SHP77 (cell line): ENCODE results near the gene GGNBP2.

Experiments used
- DNase-seq, 2 experiments: peaks; one replicate each; lab custom pipeline; 2025; lab: John Stamatoyannopoulos, UW

The GGNBP2 gene

GRCh38 chr17:36514856-36515255 lies 29.9 kb upstream of the GGNBP2 start:
- DNase-seq = no peak

DNA sequence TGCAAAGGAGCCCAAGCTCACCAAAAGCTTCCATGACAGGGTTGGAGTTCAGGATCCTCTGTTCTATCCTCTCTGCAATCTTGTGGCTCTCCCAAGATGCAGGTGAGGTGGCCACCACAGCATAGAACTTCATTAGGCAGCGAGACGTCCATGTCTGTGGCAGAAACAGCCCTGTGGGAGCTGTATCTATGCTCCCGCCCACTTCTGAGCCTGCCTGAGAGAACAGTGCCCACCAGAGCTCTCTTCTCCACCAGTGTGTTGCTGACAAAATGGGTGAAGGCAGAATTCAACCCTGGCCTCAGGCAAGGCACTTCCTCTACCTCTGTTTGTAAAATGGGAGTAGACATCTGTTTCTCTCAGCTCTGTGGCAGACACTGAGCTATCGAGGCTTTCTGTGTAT lies 28.9 kb upstream of the GGNBP2 start:
- DNase-seq = no peak

DNA sequence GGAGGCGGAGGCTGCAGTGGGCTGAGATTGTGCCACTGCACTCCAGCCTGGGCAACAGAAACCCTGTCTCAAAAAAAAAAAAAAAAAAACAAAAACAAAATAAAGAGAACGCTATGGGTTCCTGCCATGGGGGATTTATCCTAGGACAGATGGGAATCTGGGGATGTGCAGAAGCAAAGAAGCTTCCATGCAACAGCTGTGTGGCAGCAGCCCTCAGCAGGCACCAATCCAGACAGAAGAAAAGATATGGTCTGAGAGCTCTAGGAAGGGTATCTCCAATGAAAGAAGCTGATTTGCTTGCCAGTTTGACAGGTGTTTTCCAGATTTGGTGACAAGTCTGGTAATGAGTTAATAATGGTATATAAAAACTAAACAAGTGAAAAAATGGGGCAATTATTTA lies 21.6 kb upstream of the GGNBP2 start:
- no peak for DNase-seq

GRCh38 chr17:36524428-36524876 lies 20.3 kb upstream of the GGNBP2 start:
- DNase-seq = no peak

DNA sequence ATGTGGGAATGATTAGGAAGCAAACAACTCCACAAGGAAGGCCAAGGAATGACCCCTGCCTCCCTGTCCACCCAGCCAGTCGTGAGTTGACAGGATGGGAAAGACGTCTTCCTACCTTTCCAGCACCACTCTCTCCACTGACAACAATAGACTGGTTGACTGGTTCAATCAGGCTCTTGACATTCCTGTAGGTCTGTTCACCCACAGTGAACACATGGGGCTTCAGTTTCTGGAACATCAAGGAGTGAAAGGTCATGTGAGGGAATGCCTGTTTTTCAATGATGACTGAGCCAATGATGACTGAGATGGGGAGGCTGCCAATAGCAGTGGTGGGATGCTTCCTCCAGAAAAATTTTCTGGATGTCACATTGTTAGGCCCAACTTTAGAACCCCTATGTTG lies 19.6 kb upstream of the GGNBP2 start:
- DNase-seq = no peak

GRCh38 chr17:36525888-36526287 lies 18.8 kb upstream of the GGNBP2 start:
- no peak for DNase-seq

DNA sequence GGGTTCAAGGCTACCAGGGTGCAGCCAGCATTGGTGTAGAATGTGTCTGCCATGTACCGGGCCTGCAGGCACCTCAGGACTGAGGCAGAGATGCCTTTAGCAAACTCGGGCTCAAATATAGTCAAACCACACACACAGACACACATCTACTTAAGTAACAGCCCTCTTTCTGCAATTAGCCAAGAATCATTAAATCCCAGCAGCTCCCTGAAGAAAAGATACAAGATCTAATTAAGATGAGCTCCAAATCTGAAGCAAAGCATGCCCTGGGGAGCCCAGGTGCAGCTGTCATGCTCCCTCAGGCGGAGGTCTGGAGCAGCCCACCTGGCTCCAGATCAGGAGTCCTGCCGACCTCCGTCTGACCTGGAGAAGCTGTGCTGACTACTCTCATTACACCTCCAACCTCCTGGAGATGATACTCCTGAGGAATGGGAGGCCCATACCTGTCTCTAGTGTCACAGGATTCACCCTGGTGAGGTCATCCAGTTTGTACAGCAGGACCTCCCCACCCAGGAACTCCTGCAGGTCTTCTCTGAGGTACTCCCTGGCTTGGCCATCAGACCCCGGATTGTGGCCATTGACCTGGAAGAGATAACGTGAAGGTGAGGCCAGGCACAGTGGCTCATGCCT lies 17.0 kb upstream of the GGNBP2 start:
- no peak for DNase-seq

DNA sequence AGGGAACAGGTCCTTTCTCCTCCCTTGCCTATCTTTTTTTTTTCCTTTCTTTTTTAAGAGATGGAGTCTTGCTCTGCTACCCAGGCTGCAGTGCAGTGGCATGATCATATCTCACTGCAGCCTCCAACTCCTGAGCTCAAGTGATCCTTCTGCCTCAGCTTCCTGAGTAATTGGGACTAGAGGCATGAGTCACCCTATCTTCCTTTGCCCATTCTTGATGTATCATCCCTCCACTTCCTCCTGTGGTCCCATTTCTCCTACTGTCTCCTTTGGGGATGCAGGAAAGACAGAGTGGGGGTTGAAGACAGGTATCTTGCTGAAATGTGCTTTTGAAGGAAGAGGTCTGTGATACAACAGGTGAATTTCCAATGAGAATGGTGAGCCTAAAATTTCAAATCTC lies 15.6 kb upstream of the GGNBP2 start:
- no peak for DNase-seq

DNA sequence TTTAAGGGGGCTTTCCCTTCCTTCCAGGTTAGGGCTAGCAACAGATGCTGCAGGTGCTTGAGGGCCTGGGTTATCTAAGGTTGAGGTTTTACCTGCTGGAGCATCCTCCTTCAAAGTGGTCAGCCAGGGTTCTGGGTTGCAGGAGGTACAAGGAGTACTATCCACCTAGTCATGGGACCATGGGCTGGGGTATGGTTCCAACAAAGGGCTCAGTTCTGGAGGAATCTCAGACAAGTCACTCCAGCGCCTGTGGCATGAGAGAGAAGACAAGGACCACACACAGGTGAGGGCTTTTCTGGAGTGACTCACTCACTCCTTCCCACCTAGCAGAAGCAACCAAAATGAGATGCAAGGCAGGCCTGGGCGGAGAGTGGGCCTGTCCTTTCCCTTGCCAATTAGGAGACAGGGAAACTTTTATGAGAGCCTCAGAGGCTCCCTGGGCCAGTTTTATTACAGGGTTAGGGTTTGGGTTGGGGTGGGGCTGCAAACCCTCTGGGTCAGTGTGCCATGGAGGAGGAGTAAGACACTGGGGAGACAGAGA lies 12.2 kb upstream of the GGNBP2 start:
- no peak for DNase-seq

DNA sequence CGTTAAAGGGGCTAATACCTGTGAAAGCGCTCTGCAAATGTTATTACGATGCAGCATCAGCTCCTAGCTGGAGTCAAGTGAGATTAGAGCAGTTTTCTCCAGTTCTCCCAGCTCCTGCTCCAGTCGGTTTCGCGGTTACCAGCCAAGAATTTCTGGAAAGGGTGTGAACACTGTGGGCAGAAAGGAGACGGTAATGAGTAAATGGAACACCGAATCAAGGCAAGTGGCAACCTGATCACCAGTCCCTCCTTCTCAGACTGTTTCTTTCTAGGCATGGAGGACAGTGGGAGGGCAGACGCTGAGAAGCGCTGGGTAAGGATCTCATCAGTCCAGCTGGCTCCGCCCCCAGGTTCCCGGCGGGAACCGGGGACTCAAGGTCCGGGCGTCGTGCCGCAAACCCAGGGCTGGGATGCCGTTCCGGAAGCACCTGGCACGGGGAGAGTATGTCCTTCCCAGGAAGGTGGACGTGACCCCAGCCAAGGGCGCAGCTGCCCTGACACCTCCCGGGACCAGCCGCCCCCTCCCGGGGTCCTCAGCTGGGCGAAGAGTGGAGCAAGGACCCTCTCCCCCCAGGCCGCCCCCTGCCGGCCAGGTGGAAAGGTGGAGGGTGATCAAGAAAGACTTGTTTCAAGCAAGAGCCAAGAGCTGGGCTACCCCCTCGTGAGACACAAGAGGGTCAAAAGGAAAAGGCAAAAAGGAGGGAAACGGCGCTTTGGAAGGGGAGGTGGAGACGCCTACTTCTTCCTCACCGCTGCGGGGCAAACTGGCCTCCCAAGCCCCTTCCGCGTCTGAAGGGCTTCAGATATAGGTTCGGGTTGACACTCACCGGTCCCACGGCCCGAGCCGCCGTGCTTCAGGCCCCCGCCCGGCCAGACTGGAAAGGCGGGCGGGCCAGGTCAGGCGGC lies 10.5 kb upstream of the GGNBP2 start:
- peak; percentile 73 to 90 for DNase-seq

- peak; percentile 85 to 89 for DNase-seq
Measured at GRCh38 chr17:36534840-36535668, 9.7 kb upstream of the GGNBP2 start, which contains the start of the genes MYO19 and PIGW. Gene MYO19, minus strand, starts transcription at chr17:36534868. Its CDS starts 2,330 bp downstream, at chr17:36532538. Gene PIGW, plus strand, starts transcription at chr17:36534987. Its CDS starts 2,115 bp downstream, at chr17:36537102.

DNA sequence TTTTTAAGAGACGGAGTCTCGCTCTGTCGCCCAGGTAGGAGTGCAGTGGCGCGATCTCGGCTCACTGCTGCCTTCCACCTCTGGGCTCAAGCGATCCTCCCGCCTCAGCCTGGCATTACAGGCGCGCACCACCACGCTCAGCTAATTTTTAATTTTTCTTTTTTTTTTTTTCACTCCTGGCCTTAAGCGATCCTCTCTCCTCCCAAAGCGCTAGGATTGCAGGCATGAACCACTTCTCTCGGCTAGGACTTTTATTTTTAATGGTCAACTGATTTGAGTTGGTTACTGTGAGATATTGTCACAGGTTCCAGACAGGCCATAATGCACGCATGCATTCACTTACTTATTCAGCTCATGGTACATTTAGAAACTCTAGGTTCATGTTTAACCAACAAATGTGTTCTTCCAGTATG lies 9.0 kb upstream of the GGNBP2 start:
- no peak for DNase-seq

DNA sequence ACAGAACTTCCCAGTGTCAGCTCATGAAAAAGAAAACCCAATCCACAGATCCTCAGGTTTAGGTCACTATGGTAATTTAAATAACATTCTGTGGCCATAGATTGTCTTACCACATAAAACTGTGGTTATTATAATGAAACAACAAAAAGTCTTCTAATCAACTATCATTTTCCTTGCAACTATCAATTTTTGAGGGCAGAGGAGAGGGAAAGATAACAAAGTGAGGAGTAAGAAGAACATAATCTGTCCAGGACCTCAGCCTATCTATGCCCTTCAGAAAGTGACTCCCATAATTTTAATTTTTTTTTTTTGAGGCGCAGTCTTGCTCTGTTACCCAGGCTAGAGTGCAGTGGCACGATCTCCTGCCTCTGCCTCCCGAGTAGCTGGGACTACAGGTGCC lies 4.0 kb upstream of the GGNBP2 start:
- no peak for DNase-seq

DNA sequence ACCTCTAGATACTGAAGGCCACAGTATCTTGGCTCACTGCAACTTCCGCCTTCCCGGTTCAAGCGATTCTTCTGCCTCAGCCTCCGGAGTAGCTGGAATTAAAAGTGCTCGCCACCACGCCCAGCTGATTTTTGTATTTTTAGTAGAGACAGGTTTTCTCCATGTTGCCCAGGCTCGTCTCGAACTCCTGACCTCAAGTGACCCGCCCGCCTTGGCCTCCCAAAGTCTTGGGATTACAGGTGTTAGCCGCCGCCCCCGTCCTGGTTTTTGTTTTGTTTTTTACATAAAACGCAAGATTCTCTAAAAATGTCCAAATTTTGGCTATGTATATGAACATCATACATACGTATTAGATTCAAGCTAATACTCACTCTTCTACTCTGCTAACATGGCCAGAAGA lies 2.0 kb upstream of the GGNBP2 start:
- DNase-seq = no peak

DNA sequence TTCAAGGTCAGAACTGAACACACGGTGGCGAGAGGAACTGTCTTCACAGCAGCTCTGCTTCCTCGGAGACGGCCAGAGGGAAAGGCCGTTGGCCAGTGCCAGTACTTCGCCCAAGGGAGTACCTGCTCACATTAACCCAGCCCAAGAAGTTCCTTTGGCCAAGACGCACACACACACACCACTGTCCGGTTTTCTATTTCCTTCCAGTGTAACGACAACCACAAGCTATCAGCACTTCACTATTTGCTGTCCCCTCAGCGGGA lies 744 bp upstream of the GGNBP2 start:
- peak in 1 of 2 experiments; percentile 23 for DNase-seq

- peak in 1 of 2 experiments; percentile 29 for DNase-seq
Measured at GRCh38 chr17:36545077-36545464, 352 bp downstream of the GGNBP2 start.

DNA sequence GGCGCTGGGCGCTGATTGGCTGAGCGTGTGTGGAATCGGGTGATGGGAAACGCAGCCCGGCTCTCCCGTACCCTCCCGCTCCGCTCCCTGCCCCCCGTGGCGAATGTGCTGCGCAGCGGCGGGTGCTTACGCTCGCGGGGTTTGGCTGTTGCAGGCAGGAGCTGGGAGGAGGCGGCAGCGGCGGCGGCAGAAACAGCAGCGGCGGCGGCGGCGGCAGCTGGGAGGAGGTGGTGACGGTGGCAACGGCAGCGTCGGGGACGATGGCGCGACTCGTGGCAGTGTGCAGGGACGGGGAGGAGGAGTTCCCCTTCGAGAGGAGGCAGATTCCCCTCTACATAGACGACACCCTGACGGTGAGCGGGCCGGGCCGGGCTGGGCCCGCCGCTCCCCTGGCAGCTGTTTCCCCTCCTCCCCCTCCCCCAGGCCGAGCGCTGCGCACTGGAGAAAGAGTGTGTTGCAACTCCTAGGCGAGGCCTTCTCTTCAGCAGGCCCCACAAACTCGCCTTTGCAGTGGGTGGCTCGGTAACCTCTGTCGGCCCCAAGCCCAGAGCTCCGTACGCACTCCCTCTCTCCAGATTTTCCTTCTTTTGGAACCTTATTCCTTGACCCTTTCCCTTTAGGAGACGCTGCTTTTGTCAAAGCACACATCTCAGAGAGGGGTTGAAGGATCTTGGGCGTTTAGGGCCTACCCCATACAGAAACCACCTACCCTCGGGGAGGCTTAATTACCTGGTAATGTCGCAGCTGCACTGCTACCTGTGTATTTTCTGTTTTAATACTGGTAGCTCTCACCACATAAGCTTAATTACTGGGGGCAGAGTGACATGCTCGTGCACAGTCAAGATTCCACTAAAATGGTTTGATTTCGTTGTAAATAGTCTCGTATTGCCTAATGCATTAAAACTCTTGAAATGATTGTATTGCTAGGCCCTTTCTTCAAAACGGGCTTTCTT lies 1.0 kb downstream of the GGNBP2 start:
- peak; percentile 91 to 93 for DNase-seq

DNA sequence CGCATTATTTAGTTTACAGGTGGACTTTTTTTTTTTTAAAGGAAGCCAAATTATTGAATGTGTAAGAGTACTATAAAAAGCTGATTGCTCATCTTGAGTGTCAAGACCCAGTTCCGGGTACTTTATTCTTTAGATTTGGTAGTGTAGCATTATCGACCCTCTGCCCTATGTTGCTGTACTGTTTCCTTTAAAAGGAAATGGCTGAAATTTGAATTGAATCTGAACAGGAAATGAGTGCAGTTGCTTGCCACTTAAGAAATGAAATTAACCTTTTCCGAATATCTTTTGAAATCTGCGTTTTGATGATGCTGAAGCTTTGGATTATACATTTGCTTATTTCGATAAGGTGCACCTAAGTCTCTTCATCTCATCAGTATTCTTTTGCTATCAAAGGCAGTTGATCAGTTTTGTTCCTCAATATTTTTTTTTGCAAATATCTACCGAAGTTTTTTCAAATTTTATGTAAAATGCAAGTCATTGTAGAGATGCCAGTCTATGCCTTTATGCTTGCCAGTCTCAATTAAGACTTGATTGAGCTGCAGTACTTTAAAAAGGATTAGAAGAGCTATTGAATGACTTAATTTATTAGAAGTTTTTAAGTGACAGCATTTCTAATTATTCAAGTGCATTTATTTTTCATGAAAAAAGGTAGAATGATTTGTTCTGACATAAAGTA lies 1.8 kb downstream of the GGNBP2 start:
- no peak for DNase-seq

GRCh38 chr17:36547776-36548175 lies 3.1 kb downstream of the GGNBP2 start:
- DNase-seq = no peak
